Stimulated activated naive B cell treated with anti-CD40 and anti-IgM and Interleukin-4, amounts not matched to agents 10 μg/mL and 1 μg/mL and 100 μg/mL, for 72 hours (primary cell): ENCODE measurements around the gene JUND.

Source experiments
- ATAC-seq, 2 donors: fragments of 150-1000 bp; cut with Tn5 transposase; replicated peaks; 2 replicates each; pipeline ENCODE4 v1.10.0; 2021; ENCODE audit warnings: moderate library complexity in 1 of 2
- DNase-seq: peaks from one replicate; pipeline ENCODE4 v3.0.0; 2021
- H3K27ac Mint-ChIP-seq: one replicate; pipeline ENCODE4 v1.8.0; 2022; ENCODE audit warnings: mild to moderate bottlenecking, mixed read lengths
- H3K27me3 Mint-ChIP-seq, 2 donors: one replicate each; pipeline ENCODE4 v1.8.0; 2022; ENCODE audit warnings: mixed read lengths in 2 of 2
- H3K36me3 Mint-ChIP-seq, 2 donors: one replicate each; pipeline ENCODE4 v1.8.0; 2022; ENCODE audit warnings: mixed read lengths in 2 of 2, mild to moderate bottlenecking in 1 of 2
- H3K4me1 Mint-ChIP-seq, 2 donors: one replicate each; pipeline ENCODE4 v1.8.0; 2022; ENCODE audit warnings: mixed read lengths in 2 of 2, mild to moderate bottlenecking in 1 of 2
- H3K4me3 Mint-ChIP-seq, 2 donors: one replicate each; pipeline ENCODE4 v1.8.0; 2022; ENCODE audit warnings: mild to moderate bottlenecking in 2 of 2, mixed read lengths in 2 of 2, moderate library complexity in 1 of 2
- H3K9me3 Mint-ChIP-seq, 2 donors: one replicate each; pipeline ENCODE4 v1.8.0; 2022; ENCODE audit warnings: mixed read lengths in 2 of 2, mild to moderate bottlenecking in 1 of 2

The JUND gene

GRCh38 chr19:18278521-18279265 lies 2.7 kb downstream of the JUND start:
- H3K9me3 Mint-ChIP-seq, result no peaks in the 10 kb centered on the region
- peak overlapping the region; percentile 95 to 96 for H3K4me3 Mint-ChIP-seq
- peak overlapping the region; percentile 98 for H3K27ac Mint-ChIP-seq
- no peak for DNase-seq
- H3K27me3 Mint-ChIP-seq, result peaks cover 0 to 4% of the 10 kb centered on the region in 2 donors
- no peak for ATAC-seq
- H3K36me3 Mint-ChIP-seq, result peaks cover 36 to 52% of the 10 kb centered on the region in 2 donors
- H3K4me1 Mint-ChIP-seq, result peaks cover 42 to 65% of the 10 kb centered on the region in 2 donors

GRCh38 chr19:18274781-18275356 lies 6.6 kb downstream of the JUND start:
- no peaks in the 10 kb centered on the region for H3K9me3 Mint-ChIP-seq
- ATAC-seq (peak in 1 of 2 donors; percentile 16), DNase-seq (no peak)
- peaks cover 27 to 45% of the 10 kb centered on the region in 2 donors for H3K4me1 Mint-ChIP-seq
- H3K36me3 Mint-ChIP-seq, result peaks cover 25 to 41% of the 10 kb centered on the region in 2 donors
- H3K27ac Mint-ChIP-seq, result peak overlapping the region; percentile 65
- H3K27me3 Mint-ChIP-seq, result peaks cover 0 to 4% of the 10 kb centered on the region in 2 donors
- peak overlapping the region; percentile 6 to 30 for H3K4me3 Mint-ChIP-seq

- peaks cover 19 to 36% of the 10 kb centered on the region in 2 donors for H3K36me3 Mint-ChIP-seq
- peak within 1 kb of the TSS; percentile 83 for H3K27ac Mint-ChIP-seq
- ATAC-seq (peak; percentile 16 to 33), DNase-seq (no peak)
- no peaks in the 10 kb centered on the region for H3K9me3 Mint-ChIP-seq
- H3K27me3 Mint-ChIP-seq, result no peaks in the 10 kb centered on the region
- H3K4me3 Mint-ChIP-seq, result peak within 1 kb of the TSS; percentile 6 to 30
- H3K4me1 Mint-ChIP-seq, result peaks cover 22 to 40% of the 10 kb centered on the region in 2 donors
Observed at GRCh38 chr19:18274219-18274780, 7.1 kb downstream of the JUND start, which contains the start of gene IQCN. TSS of gene IQCN (minus strand) at chr19:18274452. CDS start at chr19:18269478, 4,974 bp downstream.

- ATAC-seq, result no peak
- H3K9me3 Mint-ChIP-seq, result no peaks in the 10 kb centered on the region
- H3K36me3 Mint-ChIP-seq, result peaks cover 16 to 36% of the 10 kb centered on the region in 2 donors
- DNase-seq, result no peak
- no peaks in the 10 kb centered on the region for H3K27me3 Mint-ChIP-seq
- peaks cover 23 to 35% of the 10 kb centered on the region in 2 donors for H3K4me1 Mint-ChIP-seq
- peak overlapping the region; percentile 20 for H3K27ac Mint-ChIP-seq
- no peak overlapping the region for H3K4me3 Mint-ChIP-seq
Observed at GRCh38 chr19:18273561-18274218, 7.7 kb downstream of the JUND start.

GRCh38 chr19:18271433-18271841 lies 10.0 kb downstream of the JUND start:
- ATAC-seq, result no peak

GRCh38 chr19:18270326-18270725 lies 11.1 kb downstream of the JUND start:
- H3K9me3 Mint-ChIP-seq, result no peaks in the 10 kb centered on the region
- ATAC-seq (no peak), DNase-seq (no peak)
- H3K27ac Mint-ChIP-seq, result no peak overlapping the region
- H3K4me3 Mint-ChIP-seq, result no peak overlapping the region
- no peaks in the 10 kb centered on the region for H3K27me3 Mint-ChIP-seq
- H3K4me1 Mint-ChIP-seq, result peaks cover 13 to 19% of the 10 kb centered on the region in 2 donors
- peaks cover 22 to 35% of the 10 kb centered on the region in 2 donors for H3K36me3 Mint-ChIP-seq

More at GRCh38 chr19:18271433-18271841, 10.0 kb downstream of the JUND start:
- Mint-ChIP-seq H3K4me3 (no peak overlapping the region), H3K4me1 (peaks cover 19 to 20% of the 10 kb centered on the region in 2 donors), H3K9me3 (no peaks in the 10 kb centered on the region), H3K36me3 (peaks cover 18 to 32% of the 10 kb centered on the region in 2 donors), H3K27ac (peak overlapping the region; percentile 37), H3K27me3 (no peaks in the 10 kb centered on the region)
- DNase-seq, result no peak

- Mint-ChIP-seq H3K27me3 (no peaks in the 10 kb centered on the region), H3K4me3 (no peak overlapping the region), H3K27ac (no peak overlapping the region), H3K36me3 (peaks cover 22 to 25% of the 10 kb centered on the region in 2 donors), H3K4me1 (peaks cover 2 to 10% of the 10 kb centered on the region in 2 donors), H3K9me3 (no peaks in the 10 kb centered on the region)
- ATAC-seq, result no peak
- DNase-seq, result no peak
Observed at GRCh38 chr19:18269070-18269723, 12.2 kb downstream of the JUND start.

GRCh38 chr19:18266771-18267686 lies 14.4 kb downstream of the JUND start:
- no peak overlapping the region for H3K27ac Mint-ChIP-seq

GRCh38 chr19:18265582-18265981 lies 15.8 kb downstream of the JUND start:
- DNase-seq (no peak), ATAC-seq (no peak)
- Mint-ChIP-seq H3K4me1 (peaks cover 0 to 18% of the 10 kb centered on the region in 2 donors), H3K27ac (no peak overlapping the region), H3K4me3 (no peak overlapping the region), H3K27me3 (no peaks in the 10 kb centered on the region), H3K9me3 (no peaks in the 10 kb centered on the region), H3K36me3 (peaks cover 22 to 24% of the 10 kb centered on the region in 2 donors)

More at GRCh38 chr19:18266771-18267686, 14.4 kb downstream of the JUND start:
- Mint-ChIP-seq H3K4me1 (peaks cover 0 to 10% of the 10 kb centered on the region in 2 donors), H3K4me3 (no peak overlapping the region), H3K36me3 (peaks cover 22 to 24% of the 10 kb centered on the region in 2 donors), H3K27me3 (no peaks in the 10 kb centered on the region), H3K9me3 (no peaks in the 10 kb centered on the region)
- ATAC-seq, result no peak
- DNase-seq, result no peak

- Mint-ChIP-seq H3K9me3 (no peaks in the 10 kb centered on the region), H3K27ac (no peak overlapping the region), H3K4me1 (peaks cover 0 to 20% of the 10 kb centered on the region in 2 donors), H3K4me3 (no peak overlapping the region), H3K27me3 (no peaks in the 10 kb centered on the region), H3K36me3 (peaks cover 22 to 24% of the 10 kb centered on the region in 2 donors)
- DNase-seq (no peak), ATAC-seq (no peak)
Observed at GRCh38 chr19:18264971-18265540, 16.4 kb downstream of the JUND start.

GRCh38 chr19:18264137-18264854 lies 17.1 kb downstream of the JUND start:
- Mint-ChIP-seq H3K4me1 (peaks cover 0 to 20% of the 10 kb centered on the region in 2 donors), H3K36me3 (peaks cover 22 to 24% of the 10 kb centered on the region in 2 donors), H3K4me3 (no peak overlapping the region), H3K9me3 (no peaks in the 10 kb centered on the region), H3K27ac (no peak overlapping the region), H3K27me3 (no peaks in the 10 kb centered on the region)
- ATAC-seq, result no peak
- DNase-seq, result no peak
